GM13977 (cell line): Measurements from ENCODE around the gene RAB11FIP5.

Source experiments
- DNase-seq: peaks from one replicate; pipeline ENCODE4 v3.0.0; 2012; ENCODE audit warnings: low spot score
- in situ Hi-C: fragments of 300-500 bp; cut with MboI; formaldehyde crosslinking; loops from one replicate; pipeline ENCODE4 v1.12.0; 2022; ENCODE audit warnings: low sequenced_read_pairs, low pct_unique_long_range_greater_than_20kb, mixed read lengths, inconsistent platforms; ENCODE audit not compliant: unreplicated experiment
- TF ChIP-seq, protein P1 (sequence below): IDR thresholded peaks from 2 replicates; pipeline ENCODE4 v1.5.1; 2012; ENCODE audit warnings: mild to moderate bottlenecking, control low read depth; ENCODE audit not compliant: insufficient read depth; ENCODE audit errors: extremely low read depth, missing control alignments

RAB11FIP5 gene

DNA sequence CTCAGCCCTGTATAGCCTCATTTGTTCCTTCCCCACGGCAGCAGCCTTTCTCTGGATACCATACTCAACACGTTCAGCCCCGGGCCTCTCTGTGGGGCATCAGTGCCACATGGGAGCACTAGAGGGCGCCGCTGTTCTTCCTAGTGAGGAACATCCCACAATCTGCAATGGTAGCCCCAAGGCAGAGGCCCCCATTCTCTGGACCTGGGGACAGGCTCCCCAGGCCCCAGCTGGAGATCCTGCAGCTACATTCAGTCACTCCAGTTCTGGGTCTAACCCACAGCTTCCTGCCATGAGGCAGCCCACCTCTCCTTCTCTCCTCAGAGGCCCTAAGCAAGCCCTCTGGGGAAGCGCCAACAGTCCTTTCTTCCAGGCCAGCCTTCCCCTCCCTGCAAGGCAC lies 27.1 kb downstream of the RAB11FIP5 start:
- TF ChIP-seq, protein P1, sequence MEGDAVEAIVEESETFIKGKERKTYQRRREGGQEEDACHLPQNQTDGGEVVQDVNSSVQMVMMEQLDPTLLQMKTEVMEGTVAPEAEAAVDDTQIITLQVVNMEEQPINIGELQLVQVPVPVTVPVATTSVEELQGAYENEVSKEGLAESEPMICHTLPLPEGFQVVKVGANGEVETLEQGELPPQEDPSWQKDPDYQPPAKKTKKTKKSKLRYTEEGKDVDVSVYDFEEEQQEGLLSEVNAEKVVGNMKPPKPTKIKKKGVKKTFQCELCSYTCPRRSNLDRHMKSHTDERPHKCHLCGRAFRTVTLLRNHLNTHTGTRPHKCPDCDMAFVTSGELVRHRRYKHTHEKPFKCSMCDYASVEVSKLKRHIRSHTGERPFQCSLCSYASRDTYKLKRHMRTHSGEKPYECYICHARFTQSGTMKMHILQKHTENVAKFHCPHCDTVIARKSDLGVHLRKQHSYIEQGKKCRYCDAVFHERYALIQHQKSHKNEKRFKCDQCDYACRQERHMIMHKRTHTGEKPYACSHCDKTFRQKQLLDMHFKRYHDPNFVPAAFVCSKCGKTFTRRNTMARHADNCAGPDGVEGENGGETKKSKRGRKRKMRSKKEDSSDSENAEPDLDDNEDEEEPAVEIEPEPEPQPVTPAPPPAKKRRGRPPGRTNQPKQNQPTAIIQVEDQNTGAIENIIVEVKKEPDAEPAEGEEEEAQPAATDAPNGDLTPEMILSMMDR = peak; percentile 94
- peak; percentile 90 for DNase-seq
- in situ Hi-C loops = no loop called here

DNA sequence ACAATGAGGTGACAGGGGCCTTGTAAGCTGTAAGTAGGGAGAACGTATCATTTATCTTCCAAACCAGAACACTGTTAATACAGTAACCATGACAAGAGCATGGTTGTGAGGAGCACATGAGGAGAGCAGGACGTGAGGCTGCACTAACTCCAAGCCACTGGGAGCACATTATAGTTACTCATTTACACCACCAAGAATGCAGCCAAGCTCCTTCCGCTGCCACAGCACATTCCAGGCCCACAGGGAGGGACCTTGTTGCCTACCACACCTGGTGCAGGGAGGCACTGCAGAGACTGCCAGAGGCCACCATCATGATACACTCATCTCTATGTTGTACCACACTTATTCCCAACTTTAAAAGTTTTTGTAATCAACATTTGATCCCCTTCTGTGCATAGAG lies 27.8 kb downstream of the RAB11FIP5 start:
- TF ChIP-seq, protein P1 = no peak
- in situ Hi-C loops = no loop called here
- DNase-seq = no peak

DNA sequence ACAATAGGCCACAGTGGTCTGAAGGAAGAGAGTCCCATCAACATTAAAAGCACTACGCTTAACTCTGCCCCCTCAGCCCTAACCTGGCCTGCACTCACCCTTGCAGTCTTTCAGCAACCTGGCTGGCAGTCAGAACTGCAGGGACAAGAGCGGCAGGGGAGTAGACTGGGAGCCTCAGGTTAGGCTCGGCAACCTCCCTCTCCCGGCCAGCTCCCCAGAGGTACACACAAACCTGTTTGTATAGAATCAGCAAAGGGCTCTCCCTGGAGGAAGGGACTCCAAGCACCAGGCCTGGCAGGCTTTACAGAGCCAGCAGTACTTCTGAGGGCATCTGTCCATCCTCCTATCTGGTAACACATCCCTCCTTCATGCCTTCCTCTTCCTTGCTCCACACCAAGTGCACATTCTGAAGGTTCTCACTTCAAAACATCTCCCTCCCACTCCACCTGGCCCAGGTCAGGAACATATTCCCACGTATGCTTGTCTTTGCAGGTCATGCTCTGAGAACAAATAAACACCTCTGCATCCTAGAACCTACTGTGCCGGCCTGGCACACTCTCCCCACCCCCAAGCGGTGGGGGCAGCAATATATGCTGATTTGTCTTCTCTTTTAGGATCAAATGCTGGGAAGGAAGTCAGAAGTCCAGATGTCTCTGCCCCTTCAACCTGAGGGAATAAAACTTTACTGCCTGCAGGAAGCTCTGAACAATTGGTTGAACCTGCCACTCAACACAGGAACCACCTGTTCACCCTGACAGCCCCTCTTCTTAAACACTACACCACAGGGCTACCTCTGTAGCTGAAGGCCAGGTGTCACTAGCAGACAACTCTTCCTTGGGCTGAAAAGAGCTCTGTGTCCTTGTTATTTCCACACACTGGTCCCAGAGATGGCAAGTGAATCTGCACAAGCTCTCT lies 28.6 kb downstream of the RAB11FIP5 start:
- DNase-seq = no peak
- TF ChIP-seq, protein P1 = no peak
- in situ Hi-C loops = no loop called here

DNA sequence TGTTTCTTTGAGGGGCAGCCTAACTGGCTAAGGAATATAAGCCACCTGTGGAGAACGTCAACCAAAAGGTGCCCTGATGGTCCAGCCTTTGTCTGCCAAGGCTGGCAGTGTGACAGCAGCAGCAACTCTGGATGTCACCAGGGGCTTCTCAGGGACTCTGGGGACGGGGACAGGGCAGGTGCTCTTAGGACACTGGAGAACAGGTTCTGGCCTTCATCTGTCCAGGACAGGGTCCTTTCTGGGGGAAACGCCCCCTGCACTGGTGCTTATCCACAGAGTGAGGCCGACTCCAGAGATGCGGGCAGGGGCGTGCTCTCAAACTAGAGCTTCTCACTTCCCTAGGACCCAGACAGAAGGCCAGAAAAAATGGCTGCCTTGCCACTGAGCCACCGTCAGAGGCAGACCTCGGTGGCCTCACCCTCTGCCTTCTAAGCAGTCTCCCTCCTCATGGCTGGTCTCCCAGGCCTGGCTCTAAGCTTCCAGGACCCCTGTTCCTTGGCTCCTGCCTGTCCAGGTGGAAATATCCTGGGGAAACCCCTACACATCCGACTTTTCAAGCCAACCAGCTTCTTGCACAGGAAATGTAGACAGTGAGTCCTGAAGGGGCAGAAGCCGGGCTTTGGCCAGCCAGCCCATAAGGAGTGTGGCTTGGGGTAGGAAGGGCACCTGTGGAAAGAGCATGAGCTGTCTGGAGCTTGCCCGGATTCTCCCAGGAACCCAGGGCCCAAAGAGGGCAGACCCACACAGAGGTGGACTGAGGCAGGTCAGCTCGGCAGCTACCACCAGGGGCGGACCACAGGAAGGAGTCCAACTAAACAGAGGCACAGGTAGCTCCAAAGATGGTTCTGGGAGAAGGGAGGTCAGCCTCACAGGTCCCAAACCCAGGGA lies 30.0 kb downstream of the RAB11FIP5 start:
- in situ Hi-C loops = no loop called here
- TF ChIP-seq, protein P1 = no peak
- DNase-seq = no peak

DNA sequence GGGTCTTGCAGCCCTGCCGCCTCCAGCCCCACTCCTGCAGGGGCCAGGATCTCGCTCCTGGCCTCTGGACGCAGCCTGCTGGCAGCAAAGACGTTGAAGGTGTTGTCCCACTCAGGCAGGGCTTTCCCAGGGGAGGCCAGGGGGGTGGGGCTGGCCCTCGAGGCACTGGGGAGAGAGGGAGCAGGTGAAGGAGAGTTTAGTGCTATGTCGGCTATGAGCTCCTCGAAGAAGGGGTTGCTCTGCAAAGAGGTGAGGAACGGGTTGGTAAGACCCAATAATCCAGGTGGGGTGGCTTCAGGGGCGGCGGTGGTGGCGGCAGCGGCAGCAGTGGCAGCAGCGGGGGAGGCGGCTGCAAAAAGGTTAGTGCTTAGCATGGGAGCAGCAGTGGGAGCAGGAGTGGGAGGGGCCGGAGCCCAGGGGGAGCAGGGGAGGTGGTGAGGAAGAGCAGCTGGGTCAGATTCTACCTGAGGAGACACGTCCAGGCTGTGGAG lies 31.5 kb downstream of the RAB11FIP5 start:
- no peak for DNase-seq
- TF ChIP-seq, protein P1 = no peak
- in situ Hi-C loops = no loop called here

DNA sequence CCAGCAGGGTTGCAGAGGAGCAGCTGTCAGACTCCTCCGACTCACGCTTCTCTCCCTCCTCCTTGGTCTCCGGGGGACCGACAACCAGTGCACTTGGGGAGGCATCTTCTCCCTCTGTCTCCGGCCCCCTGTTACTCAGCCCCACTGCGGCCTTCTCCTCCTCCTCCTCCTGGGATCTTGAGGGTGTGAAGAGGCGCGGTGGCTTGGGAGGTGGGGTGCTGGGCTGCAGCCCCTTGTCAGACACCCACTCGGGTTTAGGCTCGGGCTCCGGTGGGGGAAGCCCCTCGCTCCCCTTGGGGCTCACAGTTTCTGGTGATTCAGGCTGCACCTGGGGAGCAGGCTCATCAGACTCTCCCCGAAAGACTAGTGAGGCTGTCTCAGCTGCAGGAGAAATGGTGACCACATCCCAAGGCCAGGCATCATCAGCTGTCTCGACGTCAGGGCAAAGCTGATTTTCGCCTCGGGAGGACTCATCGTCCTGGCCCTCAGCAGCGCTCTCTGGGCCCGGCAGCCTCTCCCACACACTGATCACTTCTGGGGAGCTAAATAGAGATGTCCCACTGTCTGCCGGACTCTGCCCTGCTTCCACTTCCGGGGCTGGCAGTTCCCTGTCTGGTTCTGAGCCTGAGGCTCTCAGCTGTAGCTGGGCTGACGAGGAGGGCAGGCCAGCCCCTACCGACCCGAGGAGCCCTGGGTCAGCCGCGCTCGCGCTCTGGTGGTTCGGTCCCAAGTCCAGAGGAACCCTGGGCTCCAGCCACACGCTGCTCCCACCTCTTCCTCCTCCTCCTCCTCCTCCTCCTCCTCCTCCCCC lies 32.2 kb downstream of the RAB11FIP5 start:
- no peak for DNase-seq
- TF ChIP-seq, protein P1 = no peak
- in situ Hi-C loops = no loop called here
